Measurements from ENCODE around the gene UBASH3B.
"Not testable (repeated sequence)": the region's sequence is repeated elsewhere in the genome, so short reads cannot be mapped to it uniquely, and the experiment has no call there.

UBASH3B gene

DNA sequence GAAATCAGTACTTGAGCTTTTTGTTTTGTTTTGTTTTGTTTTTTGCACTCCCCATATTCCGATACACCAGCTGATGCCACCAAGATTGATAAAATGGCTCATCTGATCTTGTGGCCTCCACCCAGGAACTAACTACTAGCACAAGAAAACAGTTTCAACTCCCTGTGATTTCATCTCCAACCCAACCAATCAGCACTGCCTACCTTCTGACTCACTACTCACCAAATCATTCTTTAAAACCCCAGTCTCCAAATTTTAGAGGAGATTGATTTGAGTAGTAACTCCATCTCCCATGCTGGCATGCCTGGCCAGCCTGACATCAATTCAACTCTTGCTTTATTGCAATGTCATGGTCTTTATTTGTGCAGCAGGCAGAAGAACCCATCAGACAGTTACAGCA lies 166.7 kb downstream of the UBASH3B start:
- no peak for DNase-seq

DNA sequence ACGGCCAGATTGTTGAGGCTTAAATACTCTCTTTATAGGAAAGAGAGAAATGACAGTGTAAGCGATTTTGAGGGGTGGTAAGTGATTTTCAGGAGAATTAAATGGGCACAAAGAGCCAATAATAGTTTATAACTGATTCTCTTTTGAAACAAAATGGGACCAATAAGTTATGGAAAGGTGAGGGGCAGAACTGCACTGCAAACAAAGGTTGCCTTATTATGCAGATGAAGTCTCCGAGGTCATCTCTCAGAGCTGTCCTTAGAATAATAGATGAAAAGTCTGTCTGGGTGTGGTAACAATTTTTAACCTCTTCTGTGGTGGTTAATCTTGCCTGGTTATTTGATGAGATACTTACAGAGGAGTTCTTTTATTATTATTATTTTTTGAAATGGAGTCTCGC lies 168.0 kb downstream of the UBASH3B start:
- no peak for DNase-seq

DNA sequence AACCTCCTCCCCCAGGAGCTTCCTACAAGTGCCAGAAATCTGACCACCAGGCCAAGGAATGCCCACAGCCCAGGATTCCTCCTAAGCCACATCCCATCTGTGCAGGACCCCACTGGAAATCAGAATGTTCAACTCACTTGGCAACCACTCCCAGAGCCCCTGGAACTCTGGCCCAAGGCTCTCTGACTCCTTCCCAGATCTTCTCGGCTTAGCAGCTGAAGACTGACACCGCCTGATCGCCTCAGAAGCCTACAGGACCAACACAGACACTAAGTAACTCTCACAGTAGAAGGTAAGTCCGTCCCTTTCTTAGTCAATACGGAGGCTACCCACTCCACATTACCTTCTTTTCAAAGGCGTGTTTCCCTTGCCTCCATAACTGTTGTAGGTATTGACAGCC lies 173.8 kb downstream of the UBASH3B start:
- not testable (repeated sequence) for DNase-seq

DNA sequence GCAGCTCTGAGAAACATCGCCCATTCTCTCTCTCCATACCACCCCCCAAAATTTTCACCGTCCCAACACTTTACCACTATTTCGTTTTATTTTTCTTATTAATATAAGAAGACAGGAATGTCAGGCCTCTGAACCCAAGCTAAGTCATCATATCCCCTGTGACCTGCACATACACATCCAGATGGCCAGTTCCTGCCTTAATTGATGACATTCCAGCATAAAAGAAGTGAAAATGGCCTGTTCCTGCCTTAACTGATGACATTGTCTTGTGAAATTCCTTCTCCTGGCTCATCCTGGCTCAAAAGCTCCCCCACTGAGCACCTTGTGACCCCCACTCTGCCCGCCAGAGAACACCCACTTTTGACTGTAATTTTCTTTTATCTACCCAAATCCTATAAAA lies 176.8 kb downstream of the UBASH3B start:
- DNase-seq: not testable (repeated sequence)

DNA sequence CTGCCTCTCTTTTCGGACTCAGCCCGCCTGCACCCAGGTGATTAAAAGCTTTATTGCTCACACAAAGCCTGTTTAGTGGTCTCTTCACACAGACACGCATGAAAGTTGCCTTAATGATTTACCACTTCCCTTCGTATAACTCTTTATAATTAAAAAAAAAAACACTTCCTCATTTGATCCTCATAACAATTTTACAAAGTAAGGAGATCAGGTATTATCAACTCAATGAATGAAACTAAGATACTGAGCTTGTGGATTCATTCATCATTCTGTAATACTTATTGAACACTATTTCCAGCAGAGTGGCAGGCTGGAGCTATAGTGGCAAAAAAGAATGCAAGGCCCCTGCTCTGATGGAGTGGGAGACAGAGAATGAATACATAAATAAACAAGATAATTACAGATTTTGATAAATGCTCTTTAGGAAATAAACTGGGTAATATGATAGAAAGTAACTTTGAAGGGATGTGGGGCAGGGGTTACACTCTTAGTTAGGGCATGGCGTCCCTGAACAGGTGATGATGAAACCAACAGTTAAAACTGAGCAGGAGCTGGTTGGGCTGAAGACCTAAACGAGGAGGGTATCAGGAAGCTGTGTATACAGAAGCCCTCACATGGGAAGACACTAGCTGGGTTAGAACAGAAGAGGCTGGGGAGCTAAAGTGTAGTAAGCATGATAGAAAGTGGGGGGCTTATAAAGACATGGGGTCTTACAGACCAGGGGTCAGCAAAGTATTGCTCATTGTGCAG lies 177.4 kb downstream of the UBASH3B start:
- no peak for DNase-seq

DNA sequence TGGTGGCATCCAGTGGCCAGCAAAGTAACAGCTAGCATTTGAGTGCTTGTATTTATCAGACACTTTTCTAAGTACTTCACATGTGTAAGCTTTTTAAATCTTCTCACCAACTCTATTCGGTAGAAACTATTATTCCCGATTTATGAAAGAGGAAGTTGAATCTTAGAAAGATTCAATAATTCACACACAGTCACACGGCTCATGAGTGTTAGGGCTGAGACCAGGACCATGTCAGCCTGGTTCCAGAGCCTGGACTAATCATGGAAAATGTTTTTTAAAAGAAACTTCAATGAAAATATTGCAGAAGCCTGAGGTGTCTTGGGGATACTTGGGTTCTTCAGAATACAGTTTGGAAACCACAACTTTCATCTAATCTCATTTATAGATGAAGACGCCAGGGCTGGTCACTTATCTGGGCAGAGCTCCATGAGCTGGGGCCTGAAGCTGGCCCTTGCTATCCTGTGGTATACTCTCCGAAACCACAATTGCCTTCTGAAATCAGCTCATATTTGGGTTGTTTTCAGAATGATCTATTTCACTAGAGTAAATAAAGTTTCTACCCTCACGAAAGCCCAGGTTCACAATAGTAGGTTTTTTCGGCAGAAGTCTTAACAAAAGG lies 178.4 kb downstream of the UBASH3B start:
- DNase-seq: no peak

DNA sequence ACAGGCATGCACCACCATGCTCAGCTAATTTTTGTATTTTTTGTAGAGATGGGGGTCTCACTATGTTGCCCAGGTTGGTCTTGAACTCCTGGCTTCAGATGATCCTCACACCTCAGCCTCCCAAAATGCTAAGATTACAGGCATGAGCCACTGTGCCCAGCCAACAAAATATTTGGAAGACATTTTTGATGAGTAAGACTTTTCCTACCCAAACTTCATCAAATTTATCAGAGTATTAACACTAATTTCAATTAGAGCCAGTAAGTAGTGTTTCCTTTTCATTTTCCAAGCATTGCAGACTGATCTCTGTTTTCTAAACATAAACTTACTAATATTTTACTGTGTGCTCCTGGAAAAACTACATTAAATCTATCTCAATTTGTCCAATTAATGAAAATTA lies 181.4 kb downstream of the UBASH3B start:
- no peak for DNase-seq

DNA sequence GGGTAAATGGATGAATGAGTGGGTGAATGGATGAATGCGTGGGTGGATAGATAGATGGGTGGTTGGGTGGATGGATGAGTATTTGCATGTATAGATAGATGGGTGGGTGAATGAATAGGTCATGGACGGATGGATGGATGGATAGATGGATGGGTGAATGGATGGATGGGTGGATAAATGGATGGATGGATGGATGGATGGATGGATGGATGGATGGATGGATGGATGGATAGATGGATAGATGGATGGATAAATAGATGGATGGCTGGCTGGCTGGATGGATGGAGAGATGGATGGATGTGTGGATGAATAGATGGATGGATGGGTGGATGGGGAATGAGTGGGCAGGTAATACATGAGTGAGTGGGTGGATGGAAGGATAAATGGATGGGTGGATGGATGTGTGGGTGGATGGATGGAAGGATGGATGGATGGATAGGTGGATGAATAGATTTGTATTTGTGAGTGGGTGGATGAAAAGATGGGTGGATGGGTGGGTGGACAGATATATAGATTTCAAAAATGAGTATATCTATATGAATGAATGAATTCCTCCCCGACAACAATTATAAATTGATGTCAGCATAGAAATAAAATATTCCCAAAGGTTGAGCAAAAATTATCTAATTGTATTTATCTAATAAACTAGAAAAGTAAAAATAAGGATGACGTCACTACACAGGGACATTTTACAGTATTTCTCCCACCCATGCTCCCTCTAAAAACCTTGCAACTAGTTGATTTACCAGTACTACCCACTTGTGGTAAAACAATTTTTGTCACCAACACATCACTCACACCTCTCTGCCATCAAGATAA lies 182.2 kb downstream of the UBASH3B start:
- DNase-seq: no peak

DNA sequence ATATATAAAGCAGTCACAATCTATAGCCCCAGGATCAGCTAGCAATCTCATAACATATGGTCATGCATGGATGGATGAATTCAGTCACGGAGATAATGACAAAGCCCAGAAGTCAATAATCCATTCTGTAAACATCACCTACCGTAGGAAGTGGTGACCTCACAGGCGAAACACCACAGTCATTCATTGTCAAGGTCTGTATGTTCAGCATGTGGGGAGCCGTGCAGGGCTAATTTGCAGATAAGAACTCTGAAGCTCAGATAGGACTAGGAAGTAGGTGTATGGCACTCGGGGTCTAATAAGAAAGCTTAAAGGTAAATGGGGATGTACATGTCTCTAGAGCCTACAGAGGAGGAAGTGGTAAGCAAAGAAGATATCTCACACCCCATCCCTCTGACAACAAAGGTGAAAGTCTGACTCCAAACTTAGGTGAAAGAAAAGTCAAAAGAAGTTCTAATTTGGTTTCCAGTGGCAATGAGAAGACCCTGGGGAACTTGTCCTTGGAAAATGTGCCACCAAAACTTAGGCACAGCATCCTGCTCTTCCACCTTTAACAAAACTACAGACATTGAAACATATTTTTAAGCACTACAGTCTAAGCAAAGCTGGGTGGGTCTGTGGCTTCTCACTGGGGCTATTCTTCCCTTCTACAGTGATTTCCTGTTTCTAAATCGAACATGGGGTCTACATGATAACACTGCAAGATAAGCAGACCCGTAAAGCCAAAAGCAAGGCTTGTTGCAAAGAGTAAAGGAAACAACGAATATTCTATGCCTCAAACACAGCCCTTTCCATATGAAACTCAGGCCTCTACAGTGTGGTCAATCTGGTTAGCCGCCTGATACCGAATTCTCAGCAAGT lies 188.0 kb downstream of the UBASH3B start:
- DNase-seq: no peak

DNA sequence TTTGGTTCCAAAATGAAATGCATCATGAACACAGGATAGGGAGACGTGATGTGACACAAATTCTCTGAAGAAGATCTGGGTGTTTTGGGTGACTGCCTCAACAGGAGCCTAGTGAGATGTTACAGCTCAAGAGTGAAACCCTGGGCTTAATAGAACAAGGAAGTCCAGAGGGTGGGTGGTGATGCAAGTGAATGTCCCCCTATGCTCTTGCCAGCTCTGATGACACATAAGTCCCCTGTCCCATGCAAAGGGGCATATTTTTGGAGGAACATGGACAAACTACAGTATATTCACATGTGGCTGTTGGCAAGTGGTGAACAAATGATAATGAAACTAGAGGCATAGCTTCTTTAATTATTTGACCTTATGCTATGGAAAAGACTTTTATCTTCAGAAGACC lies 191.9 kb downstream of the UBASH3B start:
- no peak for DNase-seq

DNA sequence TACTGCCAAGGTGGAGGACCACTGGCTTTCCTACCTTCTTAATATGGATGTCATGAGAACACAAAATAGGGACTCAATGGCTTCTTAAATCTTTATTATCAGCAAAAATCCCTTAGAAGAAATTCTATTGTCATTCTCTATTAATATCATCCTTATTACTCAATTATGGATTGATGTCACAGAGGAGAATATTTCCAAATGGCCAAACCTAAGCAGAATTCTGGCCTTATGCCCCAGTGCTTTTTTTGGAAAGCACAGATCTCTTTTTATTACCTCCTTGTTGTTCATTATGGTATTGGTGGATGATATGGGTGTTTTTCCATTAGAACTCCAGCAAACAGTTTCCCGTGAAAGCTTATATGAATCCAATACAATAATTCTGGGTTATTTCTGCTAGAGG lies 192.7 kb downstream of the UBASH3B start:
- DNase-seq: no peak

DNA sequence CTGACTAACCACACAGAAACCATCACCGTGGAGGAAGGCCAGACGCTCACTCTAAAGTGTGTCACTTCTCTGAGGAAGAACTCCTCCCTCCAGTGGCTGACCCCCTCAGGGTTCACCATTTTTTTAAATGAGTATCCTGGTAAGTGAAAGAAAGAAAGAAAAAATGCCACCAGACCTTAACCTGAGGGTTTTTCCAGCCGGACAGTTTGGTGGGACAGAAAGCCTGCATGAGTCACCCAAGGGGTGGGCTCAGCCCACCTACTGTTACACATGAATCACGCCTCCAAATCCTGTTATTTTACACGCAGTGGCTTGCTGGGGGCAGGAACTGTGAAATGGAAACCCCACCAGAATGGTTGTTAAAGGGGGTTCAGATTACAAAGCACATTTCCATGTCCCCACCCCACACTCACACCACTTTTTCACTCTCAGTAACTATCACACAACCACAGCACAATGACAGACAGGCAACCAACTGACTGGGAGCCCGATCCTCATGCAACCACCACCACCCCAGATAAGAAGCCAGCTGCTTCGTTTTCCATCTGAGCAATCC lies 194.6 kb downstream of the UBASH3B start:
- DNase-seq: no peak

DNA sequence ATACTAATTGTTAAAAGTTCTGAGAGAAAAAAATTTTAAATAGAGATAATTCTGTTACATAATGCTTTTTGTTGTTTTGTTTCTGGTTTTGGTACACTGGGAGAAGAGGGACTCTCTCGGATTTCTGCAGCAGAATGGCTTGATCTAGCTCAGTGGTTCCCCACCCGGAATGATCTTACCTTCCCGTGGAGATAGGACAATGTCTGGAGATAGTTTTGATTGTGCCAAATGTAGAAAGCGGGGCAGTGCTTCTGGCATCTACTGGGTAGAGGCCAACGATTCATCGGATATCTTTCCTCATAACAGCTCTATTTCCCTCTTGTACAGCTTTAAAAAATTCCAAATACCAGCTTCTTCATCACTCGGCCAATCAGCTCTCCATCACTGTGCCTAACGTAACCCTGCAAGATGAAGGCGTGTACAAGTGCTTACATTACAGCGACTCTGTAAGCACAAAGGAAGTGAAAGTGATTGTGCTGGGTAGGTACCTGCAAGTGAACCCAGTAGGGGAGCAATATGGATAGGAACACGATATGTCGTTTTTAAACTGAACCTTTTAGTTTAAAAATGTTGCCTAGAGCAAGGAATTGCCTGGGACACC lies 195.9 kb downstream of the UBASH3B start:
- no peak for DNase-seq

DNA sequence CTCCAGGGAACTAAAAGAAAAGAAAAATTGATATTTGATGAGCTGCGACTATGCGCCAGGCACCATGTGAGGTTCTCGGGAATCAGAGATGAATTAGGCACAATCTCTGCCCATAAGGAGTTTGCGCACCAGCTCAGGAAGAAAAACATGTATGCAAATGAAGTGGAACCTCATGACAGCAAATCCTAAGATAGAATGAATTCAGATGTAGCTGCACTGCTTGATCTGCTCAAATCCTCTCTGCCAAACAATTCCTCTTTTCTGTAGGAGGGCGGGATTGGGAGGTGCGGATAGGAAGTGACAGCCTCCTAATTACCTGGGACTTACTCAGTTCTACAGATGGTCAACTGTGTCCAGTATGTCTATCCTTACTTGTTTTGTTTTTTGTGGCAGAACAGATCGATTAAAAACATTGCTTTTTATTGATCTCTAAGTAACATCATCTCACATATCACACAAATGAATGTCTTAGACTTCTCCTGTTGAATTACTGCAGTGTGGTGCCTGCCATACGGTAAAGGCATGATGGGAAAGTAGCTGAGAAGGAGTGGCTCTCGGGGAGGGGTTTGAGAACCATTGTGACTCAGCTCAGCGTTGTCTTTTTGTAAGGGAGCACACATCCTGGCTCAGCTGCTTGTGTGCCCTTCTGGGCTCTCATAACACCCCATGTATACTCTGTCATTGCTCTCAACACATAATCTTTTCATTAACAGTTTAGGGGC lies 196.7 kb downstream of the UBASH3B start:
- no peak for DNase-seq

DNA sequence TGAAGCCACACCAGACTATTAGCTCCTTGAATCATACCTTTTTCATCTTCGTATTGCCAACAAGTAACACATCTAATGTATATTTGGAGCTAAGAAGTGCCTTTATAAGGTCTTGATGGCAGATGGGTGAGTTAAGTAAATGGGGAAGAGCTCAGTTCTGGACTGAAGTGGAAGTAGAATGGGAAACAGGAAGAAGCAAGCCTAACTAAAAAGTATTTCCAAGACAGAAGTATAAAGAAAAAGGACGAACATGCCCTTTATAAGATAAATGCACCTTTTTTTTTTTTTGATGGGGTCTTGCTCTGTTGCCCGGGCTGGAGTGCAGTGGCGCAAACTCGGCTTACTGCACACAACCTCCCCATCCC lies 197.3 kb downstream of the UBASH3B start:
- DNase-seq: no peak

DNA sequence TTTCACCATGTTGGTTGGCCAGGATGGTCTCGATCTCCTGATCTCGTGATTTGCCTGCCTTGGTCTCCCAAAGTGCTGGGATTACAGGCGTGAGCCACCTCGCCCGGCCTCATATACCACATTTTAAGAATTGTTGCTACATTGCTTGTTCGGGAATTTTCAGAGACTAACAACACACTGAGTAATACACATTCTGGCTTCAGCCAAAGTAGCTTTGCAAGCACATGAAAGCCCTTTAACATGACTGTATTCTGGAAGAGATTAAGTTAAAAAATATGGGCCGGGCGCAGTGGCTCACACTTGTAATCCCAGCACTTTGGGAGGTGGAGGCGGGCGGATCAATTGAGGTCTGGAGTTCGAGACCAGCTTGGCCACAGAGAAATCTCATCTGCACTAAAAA lies 197.7 kb downstream of the UBASH3B start:
- DNase-seq: no peak

DNA sequence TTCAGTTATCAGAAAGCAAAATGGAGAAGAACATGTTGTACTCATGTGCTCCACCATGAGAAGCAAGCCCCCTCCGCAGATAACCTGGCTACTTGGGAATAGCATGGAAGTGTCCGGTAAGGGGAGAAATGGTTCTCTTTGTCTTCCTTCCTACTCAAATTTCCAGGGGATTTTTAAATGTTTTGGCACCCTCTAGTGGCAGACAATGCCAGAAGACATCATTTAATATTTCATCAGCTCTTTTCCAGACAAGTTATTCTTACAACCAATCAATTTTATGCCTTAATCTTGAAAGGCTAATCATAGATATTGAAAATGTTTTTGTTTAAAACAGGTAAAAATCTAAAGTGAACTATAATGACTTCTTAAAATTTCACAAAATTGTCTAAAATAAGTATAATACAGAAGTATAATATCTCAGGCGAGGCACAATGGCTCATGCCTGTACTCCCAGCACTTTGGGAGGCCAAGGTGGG lies 198.5 kb downstream of the UBASH3B start:
- DNase-seq: peak; percentile 27

DNA sequence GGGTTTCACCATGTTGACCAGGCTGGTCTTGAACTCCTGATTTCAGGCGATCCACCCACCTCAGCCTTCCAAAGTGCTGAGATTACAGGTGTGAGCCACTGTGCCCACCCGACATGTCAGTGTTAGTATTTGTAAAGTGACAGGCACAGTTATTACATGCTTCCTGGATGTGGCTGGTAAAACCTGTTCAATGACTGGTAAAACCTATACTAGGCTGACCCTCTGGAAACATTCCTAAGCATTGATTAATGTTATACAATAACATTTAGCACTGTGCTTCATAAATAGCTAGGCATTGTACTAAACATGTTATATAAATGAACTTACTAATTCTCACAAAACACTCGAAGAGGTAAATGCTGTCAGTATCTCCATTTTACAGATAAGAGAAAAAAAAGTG lies 206.1 kb downstream of the UBASH3B start:
- DNase-seq: no peak

DNA sequence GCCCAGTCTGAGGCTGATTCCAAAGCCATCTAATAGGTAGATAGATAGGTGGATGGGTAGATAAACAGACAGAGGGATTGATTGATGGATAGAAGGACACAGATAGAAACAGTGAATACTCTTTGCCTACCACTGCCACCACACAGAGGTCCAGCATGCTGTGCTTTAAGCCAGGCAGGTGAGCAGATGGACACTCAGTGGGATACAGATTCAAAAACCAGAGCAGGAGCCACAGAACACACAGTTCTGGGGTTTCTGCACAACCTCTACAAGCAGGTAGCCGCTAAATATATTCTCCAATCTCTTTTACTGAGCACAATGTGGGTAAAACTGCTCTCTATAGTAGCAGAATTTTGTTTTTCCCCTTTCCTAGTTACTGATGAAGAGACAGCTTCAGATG lies 206.6 kb downstream of the UBASH3B start:
- no peak for DNase-seq

DNA sequence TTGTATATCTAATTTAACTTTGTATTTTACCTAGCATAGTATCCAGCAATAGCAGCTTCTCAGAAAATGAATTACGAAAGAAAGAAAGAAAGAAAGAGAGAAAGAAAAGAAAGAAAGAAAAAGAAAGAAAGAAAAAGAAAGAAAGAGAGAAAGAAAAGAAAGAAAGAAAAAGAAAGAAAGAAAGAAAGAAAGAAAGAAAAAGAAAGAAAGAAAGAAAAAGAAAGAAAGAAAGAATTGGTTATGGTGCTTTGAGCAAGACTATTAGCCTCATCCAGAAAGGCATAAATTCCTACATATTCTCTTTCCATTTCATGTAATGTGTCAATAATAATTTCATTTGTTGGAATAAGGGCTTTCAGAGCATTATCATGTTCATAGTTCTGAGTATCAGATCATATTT lies 207.6 kb downstream of the UBASH3B start:
- DNase-seq: not testable (repeated sequence)

DNA sequence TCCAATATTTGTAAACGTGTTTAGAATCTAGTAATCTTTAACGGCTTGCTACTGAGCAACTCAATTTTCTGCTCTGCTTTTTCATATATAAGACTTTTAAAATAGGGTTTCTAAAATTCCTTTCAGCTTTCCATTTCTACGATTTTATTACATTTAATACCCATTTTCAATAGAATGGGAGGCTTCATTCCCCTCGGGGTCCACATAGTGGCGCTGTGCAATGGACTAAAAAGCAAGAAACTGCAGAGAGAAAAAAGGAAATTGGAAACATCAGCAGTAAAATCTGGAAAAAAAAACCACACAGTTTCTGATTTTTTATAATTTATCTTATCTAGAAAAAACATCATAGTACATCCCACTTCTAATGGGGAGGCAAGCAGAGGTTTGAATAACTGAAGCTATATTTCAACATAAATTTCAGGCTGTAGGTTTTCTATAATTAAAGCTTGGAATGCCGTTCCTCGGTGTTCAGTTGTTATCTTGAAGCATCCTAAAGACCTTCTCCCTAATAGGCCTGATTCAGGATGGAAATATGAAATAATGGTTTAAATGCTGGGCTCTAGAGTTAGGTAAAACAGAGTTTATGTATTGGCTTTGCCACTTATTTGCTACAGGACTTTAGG lies 208.3 kb downstream of the UBASH3B start:
- DNase-seq: no peak
